Sigmoid colon (tissue), 7 donors: Measurements from ENCODE around the gene BRINP3. TPM values are rescaled to one million over a fixed set of nuclear protein-coding genes. Genes with fewer than 3 reads are reported as not detected.

Experiments
- DNase-seq: peaks from one replicate; pipeline ENCODE4 v3.0.0-alpha.2; 2019
- H3K27ac ChIP-seq, 4 donors: fragments of 200-600 bp; sonication (generic); one replicate each; pipeline ENCODE4 v1.5.1; 2016 to 2019; ENCODE audit warnings: mild to moderate bottlenecking in 1 of 4
- H3K27me3 ChIP-seq, 3 donors: fragments of 200-600 bp; sonication (generic); one replicate each; pipeline ENCODE4 v1.5.1; 2019; ENCODE audit warnings: mild to moderate bottlenecking in 1 of 3
- H3K36me3 ChIP-seq, 4 donors: fragments of 200-600 bp; sonication (generic); one replicate each; pipeline ENCODE4 v1.5.1; 2016 to 2019
- H3K4me1 ChIP-seq, 4 donors: fragments of 200-600 bp; sonication (generic); one replicate each; pipeline ENCODE4 v1.5.1; 2017 to 2019
- H3K4me3 ChIP-seq, 4 donors: fragments of 200-600 bp; sonication (generic); one replicate each; pipeline ENCODE4 v1.5.1; 2017 to 2019; ENCODE audit warnings: mild to moderate bottlenecking in 2 of 4, moderate library complexity in 1 of 4
- H3K9me3 ChIP-seq, 4 donors: fragments of 200-600 bp in 3 of 4; sonication (generic) in 3 of 4; one replicate each; pipeline versions ENCODE4 v1.5.1 to v1.6.1; 2013 to 2019
- EP300 ChIP-seq, 4 donors: sonication (generic); formaldehyde crosslinking; IDR thresholded peaks; one replicate each; pipeline ENCODE4 v1.6.1; 2017; ENCODE audit warnings: antibody characterized with exemption in 4 of 4
- POLR2A ChIP-seq, 2 donors: fragments of 450-650 bp; IDR thresholded peaks; one replicate each; pipeline ENCODE4 v1.6.1; 2016; ENCODE audit warnings: antibody characterized with exemption in 2 of 2, mild to moderate bottlenecking in 2 of 2, moderate library complexity in 2 of 2
- POLR2AphosphoS5 ChIP-seq, 4 donors: sonication (generic); formaldehyde crosslinking; IDR thresholded peaks; one replicate each; pipeline ENCODE4 v1.6.1; 2017; ENCODE audit warnings: antibody characterized with exemption in 4 of 4
- WGBS, 2 donors: extraction: QIAGEN DNeasy Blood & Tissue Kit; methylation state at CpG; one replicate each; pipeline ENCODE4 v1.1.7; 2013; 5-methylcytosine and 5-hydroxymethylcytosine counted together
- intact Hi-C: fragments of 100-400 bp; cut with DNase I; formaldehyde crosslinking; loops from one replicate; pipeline ENCODE4 v1.15.1; 2023
- polyA plus RNA-seq, 3 donors: library from polyadenylated mRNA; stranded (reverse); fragments of 200-250 nt; gene quantifications; one replicate each; pipeline ENCODE4 v1.2.3, GENCODE V29; 2013
- total RNA-seq, 4 donors: library from RNA; depleted of rRNA; stranded (reverse); fragments of >200 nt; gene quantifications; one replicate each; pipeline ENCODE4 v1.1.0, GENCODE V29; 2016
- TF ChIP-seq, protein P1 (sequence below), 4 experiments: fragments of 450-650 bp in 3 of 4; fragments of 200-600 bp in 1 of 4; IDR thresholded peaks; one replicate each; pipeline ENCODE4 v1.5.1; 2016 to 2019; ENCODE audit warnings: antibody characterized with exemption in 4 of 4, mild to moderate bottlenecking in 3 of 4, moderate library complexity in 2 of 4
- donor health status: healthy with polysubstance abuse.
- donor health status: Bipolar disorder and iron deficiency.
- donor health status: healthy.

BRINP3 gene
- total and polyA plus RNA-seq, 7 donors = 0.16 to 3.7 (median 2.3) TPM; not detected in 1

DNA sequence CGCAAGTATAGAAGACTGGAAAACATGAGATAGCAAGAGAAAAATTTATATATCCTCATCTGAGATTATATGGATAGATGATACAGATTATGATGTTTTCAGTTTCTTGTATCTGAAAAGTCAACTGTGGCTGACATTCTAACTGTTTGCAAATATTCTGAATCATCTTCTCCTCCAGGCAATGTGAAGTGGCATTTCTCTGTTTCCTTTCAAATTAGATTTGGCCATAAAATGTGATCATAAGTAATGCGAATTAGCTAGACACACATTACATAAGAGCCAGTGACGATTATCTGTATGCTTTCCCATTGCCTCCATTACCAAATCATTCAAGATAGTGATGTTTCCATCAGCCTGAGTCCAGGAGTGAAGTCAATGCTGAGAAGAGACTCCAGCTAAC, 265.2 kb downstream of the BRINP3 start:
- Histone ChIP-seq H3K9me3 (no peaks in the 10 kb centered on the region), H3K27ac (no peak overlapping the region), H3K4me1 (no peaks in the 10 kb centered on the region), H3K4me3 (no peak overlapping the region), H3K36me3 (no peaks in the 10 kb centered on the region), H3K27me3 (no peaks in the 10 kb centered on the region)
- DNase-seq = no peak
- 83 to 88% methylated on average over 3 of the region's 3 CpGs for WGBS, 2 donors
- no peak for TF ChIP-seq POLR2A (IDR thresholded peaks at IDR 0.05)
- TF ChIP-seq, protein P1, sequence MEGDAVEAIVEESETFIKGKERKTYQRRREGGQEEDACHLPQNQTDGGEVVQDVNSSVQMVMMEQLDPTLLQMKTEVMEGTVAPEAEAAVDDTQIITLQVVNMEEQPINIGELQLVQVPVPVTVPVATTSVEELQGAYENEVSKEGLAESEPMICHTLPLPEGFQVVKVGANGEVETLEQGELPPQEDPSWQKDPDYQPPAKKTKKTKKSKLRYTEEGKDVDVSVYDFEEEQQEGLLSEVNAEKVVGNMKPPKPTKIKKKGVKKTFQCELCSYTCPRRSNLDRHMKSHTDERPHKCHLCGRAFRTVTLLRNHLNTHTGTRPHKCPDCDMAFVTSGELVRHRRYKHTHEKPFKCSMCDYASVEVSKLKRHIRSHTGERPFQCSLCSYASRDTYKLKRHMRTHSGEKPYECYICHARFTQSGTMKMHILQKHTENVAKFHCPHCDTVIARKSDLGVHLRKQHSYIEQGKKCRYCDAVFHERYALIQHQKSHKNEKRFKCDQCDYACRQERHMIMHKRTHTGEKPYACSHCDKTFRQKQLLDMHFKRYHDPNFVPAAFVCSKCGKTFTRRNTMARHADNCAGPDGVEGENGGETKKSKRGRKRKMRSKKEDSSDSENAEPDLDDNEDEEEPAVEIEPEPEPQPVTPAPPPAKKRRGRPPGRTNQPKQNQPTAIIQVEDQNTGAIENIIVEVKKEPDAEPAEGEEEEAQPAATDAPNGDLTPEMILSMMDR (IDR thresholded peaks at IDR 0.05) = no peak
- no peak for TF ChIP-seq EP300 (IDR thresholded peaks at IDR 0.05)
- no peak for TF ChIP-seq POLR2AphosphoS5 (IDR thresholded peaks at IDR 0.05)
- intact Hi-C loops = no loop called here

DNA sequence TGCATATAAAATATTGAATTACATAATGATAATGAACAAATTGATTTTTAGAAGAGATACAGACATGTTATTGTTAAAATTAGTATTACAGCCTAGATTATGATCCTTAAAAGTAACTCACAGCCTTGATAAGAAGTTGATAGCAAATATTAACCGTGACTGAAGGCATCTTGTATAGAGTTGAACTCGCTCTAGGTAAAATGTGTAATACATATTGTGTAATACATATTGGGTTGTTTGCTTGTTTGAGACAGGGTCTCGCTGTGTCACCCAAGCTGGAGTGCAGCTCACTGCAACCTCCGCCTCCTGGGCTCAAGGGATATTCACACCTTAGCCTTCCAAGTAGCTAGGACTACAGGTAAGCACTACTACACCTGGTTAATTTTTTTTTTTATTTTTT, 269.9 kb downstream of the BRINP3 start:
- no peak overlapping the region for H3K27ac ChIP-seq
- no peak overlapping the region for H3K4me3 ChIP-seq
- TF ChIP-seq POLR2A (IDR thresholded peaks at IDR 0.05) = no peak
- intact Hi-C loops = no loop called here
- H3K4me1 ChIP-seq = no peaks in the 10 kb centered on the region
- WGBS, 2 donors = 92 to 93% methylated on average over 4 of the region's 4 CpGs
- no peaks in the 10 kb centered on the region for H3K36me3 ChIP-seq
- no peaks in the 10 kb centered on the region for H3K9me3 ChIP-seq
- no peaks in the 10 kb centered on the region for H3K27me3 ChIP-seq
- no peak for DNase-seq

DNA sequence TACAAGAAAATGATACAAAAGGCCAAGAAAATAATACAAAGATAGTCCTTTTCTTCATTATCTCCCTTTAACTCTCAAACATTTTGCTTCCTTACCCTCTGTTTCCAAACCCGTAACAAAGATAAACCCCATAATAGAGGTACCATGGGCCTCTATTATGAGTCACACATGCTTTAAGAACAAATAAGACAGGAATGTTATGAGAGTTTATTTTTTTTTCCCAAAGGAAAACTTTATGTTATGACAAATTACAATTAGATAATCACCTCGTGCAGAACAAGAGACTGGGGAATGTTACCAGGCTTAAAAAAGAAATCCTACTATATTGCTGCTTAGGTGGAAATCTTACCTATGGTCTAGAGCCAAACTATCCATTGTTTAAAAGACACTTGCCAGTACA, 272.0 kb downstream of the BRINP3 start:
- Histone ChIP-seq H3K4me3 (no peak overlapping the region), H3K9me3 (no peaks in the 10 kb centered on the region), H3K36me3 (no peaks in the 10 kb centered on the region), H3K27ac (no peak overlapping the region), H3K27me3 (no peaks in the 10 kb centered on the region), H3K4me1 (no peaks in the 10 kb centered on the region)
- WGBS, 2 donors = 77 to 80% methylated on average over 2 of the region's 2 CpGs
- DNase-seq = no peak
- TF ChIP-seq POLR2A (IDR thresholded peaks at IDR 0.05) (no peak), EP300 (IDR thresholded peaks at IDR 0.05) (no peak)
- intact Hi-C loops = no loop called here

DNA sequence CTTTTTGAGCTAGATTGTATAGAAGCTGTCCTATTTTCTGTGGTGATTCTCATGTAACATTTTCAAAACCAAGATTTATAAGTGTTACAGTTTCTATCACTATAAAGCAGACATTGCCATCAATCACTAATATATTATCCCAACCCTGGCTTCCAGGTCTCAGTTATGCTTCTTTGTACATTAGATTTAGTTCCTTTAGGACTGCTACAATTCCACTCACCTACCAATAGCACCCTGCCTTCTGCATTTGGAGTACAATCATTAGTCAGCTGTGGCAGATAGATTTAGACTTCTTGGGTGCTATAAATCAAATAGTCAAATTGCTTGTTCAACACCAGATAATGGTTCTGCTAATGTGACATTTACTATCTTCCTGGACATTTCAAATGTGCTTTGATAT, 281.6 kb downstream of the BRINP3 start:
- H3K4me1 ChIP-seq = peaks cover 0 to 8% (median 0%) of the 10 kb centered on the region in 4 donors
- no peaks in the 10 kb centered on the region for H3K27me3 ChIP-seq
- no peaks in the 10 kb centered on the region for H3K36me3 ChIP-seq
- intact Hi-C loops = no loop called here
- no peak overlapping the region for H3K4me3 ChIP-seq
- DNase-seq = no peak
- peaks cover 0 to 2% (median 0%) of the 10 kb centered on the region in 4 donors for H3K9me3 ChIP-seq
- H3K27ac ChIP-seq = no peak overlapping the region
- TF ChIP-seq EP300 (IDR thresholded peaks at IDR 0.05) = no peak
- TF ChIP-seq, protein P1 (IDR thresholded peaks at IDR 0.05) = no peak
- TF ChIP-seq POLR2AphosphoS5 (IDR thresholded peaks at IDR 0.05) = no peak
- no peak for TF ChIP-seq POLR2A (IDR thresholded peaks at IDR 0.05)

DNA sequence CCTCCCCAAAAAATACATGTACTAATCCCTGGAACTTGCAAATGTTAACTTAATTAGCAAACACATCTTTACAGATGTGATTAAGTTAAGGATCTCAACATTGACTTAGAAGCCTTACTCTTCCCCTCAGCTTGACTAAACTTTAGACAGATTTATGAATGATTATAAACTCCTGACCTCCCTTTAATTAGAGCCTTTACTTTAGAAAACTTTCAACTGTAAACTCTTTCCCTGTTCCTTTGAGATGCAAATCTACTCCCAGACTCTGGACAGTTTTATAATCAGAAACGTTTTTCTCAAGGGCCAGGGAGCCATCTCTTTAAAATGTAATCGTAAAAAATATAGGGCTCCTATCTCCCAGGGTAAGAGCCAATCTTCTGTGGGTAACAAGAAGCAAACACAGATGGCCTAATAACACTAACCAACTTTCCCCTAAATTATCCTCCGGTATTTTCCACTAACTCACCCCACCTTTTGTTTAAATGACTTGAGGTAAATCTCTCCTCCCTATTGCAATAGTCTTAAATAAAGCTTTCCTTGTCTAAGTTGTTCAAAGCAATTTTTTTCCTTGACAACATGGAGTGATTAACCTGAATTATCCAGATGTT, 284.1 kb downstream of the BRINP3 start:
- Histone ChIP-seq H3K4me1 (peaks cover 0 to 8% (median 0%) of the 10 kb centered on the region in 4 donors), H3K4me3 (no peak overlapping the region), H3K27ac (no peak overlapping the region), H3K27me3 (no peaks in the 10 kb centered on the region), H3K9me3 (peaks cover 0 to 2% (median 0%) of the 10 kb centered on the region in 4 donors), H3K36me3 (no peaks in the 10 kb centered on the region)
- 8 to 29% methylated on average over 3 of the region's 3 CpGs for WGBS, 2 donors
- TF ChIP-seq POLR2AphosphoS5 (IDR thresholded peaks at IDR 0.05) (no peak), POLR2A (IDR thresholded peaks at IDR 0.05) (no peak), EP300 (IDR thresholded peaks at IDR 0.05) (no peak)
- TF ChIP-seq, protein P1 (IDR thresholded peaks at IDR 0.05) = no peak
- intact Hi-C loops = no loop called here
- no peak for DNase-seq

DNA sequence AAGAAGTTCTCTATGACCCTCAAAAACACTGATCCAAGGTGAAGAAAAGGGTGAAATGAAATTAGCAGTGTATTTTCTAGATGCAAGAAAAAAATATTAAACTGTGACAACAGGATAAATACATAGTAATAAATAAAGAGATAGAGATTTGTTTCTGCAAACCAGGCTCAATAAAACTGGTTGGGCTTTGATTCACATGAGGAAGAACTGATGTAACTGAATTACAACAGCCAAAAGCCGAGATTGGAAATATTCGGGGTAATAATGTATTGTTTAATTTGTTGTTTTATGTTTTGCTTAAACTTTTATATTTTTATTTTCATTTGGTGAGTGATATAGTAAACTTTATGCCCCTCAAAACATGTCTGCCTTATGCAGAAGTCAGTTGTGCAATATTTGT, 285.0 kb downstream of the BRINP3 start:
- no peaks in the 10 kb centered on the region for H3K9me3 ChIP-seq
- H3K27me3 ChIP-seq = no peaks in the 10 kb centered on the region
- DNase-seq = no peak
- no peak overlapping the region for H3K27ac ChIP-seq
- no peak for TF ChIP-seq POLR2AphosphoS5 (IDR thresholded peaks at IDR 0.05)
- TF ChIP-seq, protein P1 (IDR thresholded peaks at IDR 0.05) = no peak
- no peak for TF ChIP-seq POLR2A (IDR thresholded peaks at IDR 0.05)
- no peak for TF ChIP-seq EP300 (IDR thresholded peaks at IDR 0.05)
- no peak overlapping the region for H3K4me3 ChIP-seq
- no peaks in the 10 kb centered on the region for H3K36me3 ChIP-seq
- peaks cover 0 to 8% (median 0%) of the 10 kb centered on the region in 4 donors for H3K4me1 ChIP-seq
- intact Hi-C loops = no loop called here
- 76 to 78% methylated on average over 2 of the region's 2 CpGs for WGBS, 2 donors
